ENCODE data around the gene MARF1.

DNA sequence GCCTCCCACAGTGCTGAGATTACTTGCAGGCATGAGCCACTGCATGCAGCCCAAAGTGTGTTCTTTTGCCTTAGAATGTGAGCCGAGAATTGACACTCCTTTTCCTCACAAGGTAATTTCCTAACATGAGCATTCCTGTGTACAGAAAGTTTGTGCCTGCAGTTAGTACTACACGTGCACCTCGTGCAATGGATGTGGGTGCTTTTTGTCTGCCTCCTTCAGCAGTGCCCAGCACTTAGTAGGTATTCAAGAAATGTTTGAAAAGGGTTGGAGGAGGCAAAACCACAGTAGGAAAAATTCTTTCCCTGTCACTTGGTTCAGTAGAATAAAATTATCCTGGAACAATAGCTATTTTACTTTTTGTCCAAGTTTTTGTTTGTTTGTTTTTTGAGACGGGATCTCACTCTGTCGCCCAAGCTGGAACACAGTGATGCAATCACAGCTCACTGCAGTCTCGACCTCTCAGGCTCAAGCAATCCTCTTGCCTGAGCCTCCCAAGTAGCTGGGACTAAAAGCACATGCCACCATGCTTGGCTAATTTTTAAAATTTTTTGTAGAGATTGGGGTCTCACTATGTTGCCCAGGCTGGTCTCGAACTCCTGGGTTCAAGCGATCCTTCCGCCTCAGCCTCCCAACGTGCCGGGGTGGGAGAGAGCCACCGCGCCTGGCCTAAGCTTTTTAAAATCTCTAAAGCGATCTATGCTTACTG is 9.5 kb upstream of the MARF1 start:
- no peak for TF ChIP-seq POLR2A (IDR thresholded peaks at IDR 0.05; ENCODE audit: borderline replicate concordance, extremely low read depth, insufficient read depth, insufficient read length)
- TF ChIP-seq, protein P1, sequence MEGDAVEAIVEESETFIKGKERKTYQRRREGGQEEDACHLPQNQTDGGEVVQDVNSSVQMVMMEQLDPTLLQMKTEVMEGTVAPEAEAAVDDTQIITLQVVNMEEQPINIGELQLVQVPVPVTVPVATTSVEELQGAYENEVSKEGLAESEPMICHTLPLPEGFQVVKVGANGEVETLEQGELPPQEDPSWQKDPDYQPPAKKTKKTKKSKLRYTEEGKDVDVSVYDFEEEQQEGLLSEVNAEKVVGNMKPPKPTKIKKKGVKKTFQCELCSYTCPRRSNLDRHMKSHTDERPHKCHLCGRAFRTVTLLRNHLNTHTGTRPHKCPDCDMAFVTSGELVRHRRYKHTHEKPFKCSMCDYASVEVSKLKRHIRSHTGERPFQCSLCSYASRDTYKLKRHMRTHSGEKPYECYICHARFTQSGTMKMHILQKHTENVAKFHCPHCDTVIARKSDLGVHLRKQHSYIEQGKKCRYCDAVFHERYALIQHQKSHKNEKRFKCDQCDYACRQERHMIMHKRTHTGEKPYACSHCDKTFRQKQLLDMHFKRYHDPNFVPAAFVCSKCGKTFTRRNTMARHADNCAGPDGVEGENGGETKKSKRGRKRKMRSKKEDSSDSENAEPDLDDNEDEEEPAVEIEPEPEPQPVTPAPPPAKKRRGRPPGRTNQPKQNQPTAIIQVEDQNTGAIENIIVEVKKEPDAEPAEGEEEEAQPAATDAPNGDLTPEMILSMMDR (IDR thresholded peaks at IDR 0.05 in 2 of 3, conservative IDR thresholded peaks at IDR 0.05 in 1 of 3; ENCODE audit: borderline replicate concordance in 1 of 3, insufficient read depth in 1 of 3, low read depth in 2 of 3, low read length in 2 of 3), result no peak
- TF ChIP-seq EZH2phosphoT487 (IDR thresholded peaks at IDR 0.05; ENCODE audit: borderline replicate concordance), result no peak
- TF ChIP-seq CEBPB (IDR thresholded peaks at IDR 0.05; ENCODE audit: low read depth), result no peak
- TF ChIP-seq EZH2 (IDR thresholded peaks at IDR 0.05), result no peak
- TF ChIP-seq, protein P2, sequence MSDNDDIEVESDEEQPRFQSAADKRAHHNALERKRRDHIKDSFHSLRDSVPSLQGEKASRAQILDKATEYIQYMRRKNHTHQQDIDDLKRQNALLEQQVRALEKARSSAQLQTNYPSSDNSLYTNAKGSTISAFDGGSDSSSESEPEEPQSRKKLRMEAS (IDR thresholded peaks at IDR 0.05), result no peak
- TF ChIP-seq SRF (IDR thresholded peaks at IDR 0.05; ENCODE audit: low read depth), result no peak
- TF ChIP-seq YY1 (IDR thresholded peaks at IDR 0.05; ENCODE audit: extremely low read depth, insufficient replicate concordance, low read depth, low read length), result no peak
- TF ChIP-seq JUND (IDR thresholded peaks at IDR 0.05), result no peak
- no peak for TF ChIP-seq POLR2AphosphoS5 (IDR thresholded peaks at IDR 0.05; ENCODE audit: low read depth, low read length)

All from HCT116 (cell line).